IMR-90 (cell line): ENCODE results near the gene CEL. TPM values are rescaled to one million over a fixed set of nuclear protein-coding genes. Genes with fewer than 3 reads are reported as not detected.

ENCODE experiments used
- ATAC-seq: fragments of 200-7000 bp; cut with Tn5 transposase; 2 replicates; pipeline ENCODE4 v1.9.1; 2020; ENCODE audit warnings: low read depth, mild to moderate bottlenecking, moderate library complexity
- BruUV-seq: library from RNA; stranded (reverse); fragments of 400-500 nt; replicated peaks from 2 replicates; lab custom pipeline; 2021; lab: Mats Ljungman, UMichigan
- CTCF ChIA-PET: fragments of 300-600 bp; formaldehyde crosslinking; extraction: SDS; loops from one replicate; lab custom pipeline; 2021; ENCODE audit warnings: antibody characterized with exemption; lab: Yijun Ruan, JAX
- POLR2A ChIA-PET: fragments of 300-600 bp; sonication (Branson Sonifier 250); formaldehyde crosslinking; loops from one replicate; lab custom pipeline; 2022; ENCODE audit warnings: antibody characterized with exemption; ENCODE audit not compliant: unreplicated experiment; lab: Charles Lee
- DNase-seq: peaks from one replicate; pipeline ENCODE4 v3.0.0; 2013
- H2AFZ ChIP-seq: replicated peaks from 2 replicates; pipeline ENCODE3; 2013; ENCODE audit warnings: low read length, mild to moderate bottlenecking; ENCODE audit not compliant: poor library complexity
- H2AK5ac ChIP-seq: 2 replicates; pipeline ENCODE4 v1.6.1; 2013; ENCODE audit warnings: low read depth, low read length, inconsistent platforms
- H2AK9ac ChIP-seq: replicated peaks from 2 replicates; pipeline ENCODE3; 2013; ENCODE audit warnings: mild to moderate bottlenecking, low read depth, low read length, moderate library complexity; ENCODE audit not compliant: poor library complexity
- H2BK120ac ChIP-seq: 2 replicates; pipeline ENCODE4 v1.6.1; 2013; ENCODE audit warnings: low read depth, low read length, inconsistent platforms
- H2BK15ac ChIP-seq: 3 replicates; pipeline ENCODE4 v1.6.1; 2013; ENCODE audit warnings: low read depth, low read length, inconsistent platforms
- H2BK20ac ChIP-seq: 2 replicates; pipeline ENCODE4 v1.6.1; 2013; ENCODE audit warnings: low read depth, mild to moderate bottlenecking, inconsistent platforms, low read length, moderate library complexity
- H2BK5ac ChIP-seq: 2 replicates; pipeline ENCODE4 v1.6.1; 2013; ENCODE audit warnings: mild to moderate bottlenecking, low read depth, low read length, inconsistent platforms; ENCODE audit not compliant: poor library complexity, severe bottlenecking
- H3K14ac ChIP-seq: replicated peaks from 2 replicates; pipeline ENCODE4 v1.6.1; 2013; ENCODE audit warnings: low read depth, low read length, inconsistent platforms
- H3K18ac ChIP-seq: 2 replicates; pipeline ENCODE4 v1.6.1; 2013; ENCODE audit warnings: low read depth, low read length, control low read depth
- H3K23ac ChIP-seq: 2 replicates; pipeline ENCODE4 v1.6.1; 2013; ENCODE audit warnings: low read depth, low read length, inconsistent platforms
- H3K27ac ChIP-seq: 2 replicates; pipeline ENCODE4 v1.5.1; 2013; ENCODE audit warnings: mild to moderate bottlenecking, control low read depth, low read length; ENCODE audit not compliant: insufficient read depth
- H3K27me3 ChIP-seq: 2 replicates; pipeline ENCODE4 v1.6.1; 2013; ENCODE audit warnings: low read length; ENCODE audit not compliant: control insufficient read depth, insufficient read depth
- H3K36me3 ChIP-seq: 2 replicates; pipeline ENCODE4 v1.6.1; 2013; ENCODE audit warnings: low read length, mixed read lengths; ENCODE audit not compliant: control insufficient read depth, insufficient read depth
- H3K4ac ChIP-seq: 2 replicates; pipeline ENCODE4 v1.6.1; 2013; ENCODE audit warnings: low read depth, low read length, inconsistent platforms
- H3K4me1 ChIP-seq: 2 replicates; pipeline ENCODE4 v1.6.1; 2013; ENCODE audit warnings: low read length, mixed read lengths; ENCODE audit not compliant: control insufficient read depth, insufficient read depth
- H3K4me2 ChIP-seq: 2 replicates; pipeline ENCODE4 v1.6.1; 2013; ENCODE audit warnings: low read depth, mild to moderate bottlenecking, control low read depth, low read length, moderate library complexity
- H3K4me3 ChIP-seq: 2 replicates; pipeline ENCODE4 v1.5.1; 2013; ENCODE audit warnings: low read depth, mild to moderate bottlenecking, control low read depth, low read length, moderate library complexity; ENCODE audit not compliant: insufficient read depth
- H3K56ac ChIP-seq: 2 replicates; pipeline ENCODE4 v1.6.1; 2013; ENCODE audit warnings: low read length, inconsistent platforms; ENCODE audit not compliant: insufficient read depth; ENCODE audit errors: extremely low read depth
- H3K79me1 ChIP-seq, 2 experiments: 2 replicates each; pipeline ENCODE4 v1.6.1; 2013; ENCODE audit warnings: low read length in 2 of 2, inconsistent platforms in 1 of 2, low read depth in 1 of 2
- H3K9ac ChIP-seq: 2 replicates; pipeline ENCODE4 v1.6.1; 2013; ENCODE audit warnings: low read depth, low read length, control low read depth
- H3K9me1 ChIP-seq: 2 replicates; pipeline ENCODE4 v1.6.1; 2013; ENCODE audit warnings: low read length, inconsistent platforms; ENCODE audit not compliant: insufficient read depth
- H3K9me3 ChIP-seq: 2 replicates; pipeline ENCODE4 v1.6.1; 2013; ENCODE audit warnings: low read length; ENCODE audit not compliant: control insufficient read depth, insufficient read depth
- H4K20me1 ChIP-seq: 2 replicates; pipeline ENCODE4 v1.6.1; 2013; ENCODE audit warnings: low read length, inconsistent platforms; ENCODE audit not compliant: insufficient read depth
- H4K5ac ChIP-seq: 2 replicates; pipeline ENCODE4 v1.6.1; 2013; ENCODE audit warnings: mild to moderate bottlenecking, low read depth, low read length, control low read depth
- H4K8ac ChIP-seq, 2 experiments: 2 replicates each; pipeline ENCODE4 v1.6.1; 2013; ENCODE audit warnings: low read depth in 2 of 2, low read length in 2 of 2, control low read depth in 1 of 2, inconsistent platforms in 1 of 2
- H4K91ac ChIP-seq: 2 replicates; pipeline ENCODE4 v1.6.1; 2013; ENCODE audit warnings: low read depth, low read length, inconsistent platforms; ENCODE audit not compliant: insufficient read depth
- BHLHE40 ChIP-seq: fragments of 150-350 bp; IDR thresholded peaks from 2 replicates; pipeline ENCODE4 v1.6.1; 2016; ENCODE audit warnings: mild to moderate bottlenecking, low read depth, low read length
- CEBPB ChIP-seq: IDR thresholded peaks from 2 replicates; pipeline ENCODE4 v1.6.1; 2012; ENCODE audit warnings: low read depth, low read length, improper control_type of control experiment
- CHD1 ChIP-seq: IDR thresholded peaks from 2 replicates; pipeline ENCODE4 v1.6.1; 2012; ENCODE audit warnings: low read depth, low read length, improper control_type of control experiment
- FOS ChIP-seq: fragments of 150-350 bp; IDR thresholded peaks from 2 replicates; pipeline ENCODE4 v1.6.1; 2016; ENCODE audit warnings: low read depth, low read length
- MAFK ChIP-seq: IDR thresholded peaks from 2 replicates; pipeline ENCODE4 v1.6.1; 2012; ENCODE audit warnings: low read depth, low read length, improper control_type of control experiment
- MAZ ChIP-seq: IDR thresholded peaks from 2 replicates; pipeline ENCODE4 v1.6.1; 2012; ENCODE audit warnings: low read depth, mild to moderate bottlenecking, low read length, improper control_type of control experiment, moderate library complexity, borderline replicate concordance
- MXI1 ChIP-seq: IDR thresholded peaks from 2 replicates; pipeline ENCODE4 v1.6.1; 2012; ENCODE audit warnings: low read depth, mild to moderate bottlenecking, low read length, moderate library complexity, borderline replicate concordance
- NFE2L2 ChIP-seq: fragments of 150-350 bp; IDR thresholded peaks from 2 replicates; pipeline ENCODE4 v1.6.1; 2016; ENCODE audit warnings: low read depth, mild to moderate bottlenecking, low read length
- POLR2A ChIP-seq: IDR thresholded peaks from 2 replicates; pipeline ENCODE4 v1.6.1; 2012; ENCODE audit warnings: mild to moderate bottlenecking, low read depth, low read length
- RAD21 ChIP-seq: IDR thresholded peaks from 2 replicates; pipeline ENCODE4 v1.6.1; 2012; ENCODE audit warnings: low read length, improper control_type of control experiment
- RCOR1 ChIP-seq: IDR thresholded peaks from 2 replicates; pipeline ENCODE4 v1.6.1; 2012; ENCODE audit warnings: mild to moderate bottlenecking, low read length, improper control_type of control experiment; ENCODE audit not compliant: insufficient replicate concordance
- RFX5 ChIP-seq: IDR thresholded peaks from 2 replicates; pipeline ENCODE4 v1.8.0; 2012; ENCODE audit warnings: low read depth, mild to moderate bottlenecking, low read length, moderate library complexity
- SMC3 ChIP-seq: fragments of 150-350 bp; IDR thresholded peaks from 2 replicates; pipeline ENCODE4 v1.6.1; 2016; ENCODE audit warnings: low read depth, mild to moderate bottlenecking, antibody characterized with exemption, low read length, moderate library complexity
- WGBS, 2 experiments: methylation state at CpG; one replicate each; pipeline versions ENCODE4 v1.1.5 to v1.1.7; 2013; ENCODE audit warnings: missing lambda C conversion rate in 2 of 2; ENCODE audit not compliant: insufficient read length in 1 of 2; ENCODE audit errors: extremely low coverage in 2 of 2; 5-methylcytosine and 5-hydroxymethylcytosine counted together
- dilution Hi-C: fragments of 300-500 bp; cut with HindIII; formaldehyde crosslinking; loops from one replicate; pipeline ENCODE4 v1.14.3; 2018; ENCODE audit warnings: low sequenced_read_pairs; ENCODE audit not compliant: unreplicated experiment
- in situ Hi-C: fragments of 300-500 bp; cut with MboI; formaldehyde crosslinking; loops from 3 replicates; pipeline ENCODE4 v1.14.3; 2019; ENCODE audit warnings: low sequenced_read_pairs, inconsistent platforms, mixed read lengths
- intact Hi-C: fragments of 100-400 bp; cut with micrococcal nuclease; formaldehyde crosslinking; loops from 2 replicates; pipeline ENCODE4 v1.10.0; 2022
- polyA plus RNA-seq, 3 experiments: library from polyadenylated mRNA; depleted of rRNA; stranded (reverse); fragments of >200 nt; gene quantifications; 2 replicates each; pipeline ENCODE4 v1.2.3, GENCODE V29; 2012; ENCODE audit warnings: low replicate concordance in 1 of 3
- total RNA-seq: library from RNA; depleted of rRNA; stranded (reverse); fragments of >200 nt; gene quantifications from 2 replicates; pipeline ENCODE4 v1.2.3, GENCODE V29; 2012
- TF ChIP-seq, protein P1 (sequence below): fragments of 150-350 bp; IDR thresholded peaks from 2 replicates; pipeline ENCODE4 v1.6.1; 2016; ENCODE audit warnings: low read depth, mild to moderate bottlenecking, low read length, moderate library complexity, borderline replicate concordance
- TF ChIP-seq, protein P2 (sequence below): fragments of 150-350 bp; IDR thresholded peaks from 2 replicates; pipeline ENCODE4 v1.6.1; 2017; ENCODE audit warnings: mild to moderate bottlenecking, antibody characterized with exemption, low read length, low read depth
- TF ChIP-seq, protein P3 (sequence below): conservative IDR thresholded peaks from 2 replicates; pipeline ENCODE4 v1.5.1; 2012; ENCODE audit warnings: mild to moderate bottlenecking, low read depth, low read length, improper control_type of control experiment

CEL gene
- total and polyA plus RNA-seq, 2 of the 4 experiments (the other 2 are of a cell fraction) = under 0.01 to 0.75 TPM

DNA sequence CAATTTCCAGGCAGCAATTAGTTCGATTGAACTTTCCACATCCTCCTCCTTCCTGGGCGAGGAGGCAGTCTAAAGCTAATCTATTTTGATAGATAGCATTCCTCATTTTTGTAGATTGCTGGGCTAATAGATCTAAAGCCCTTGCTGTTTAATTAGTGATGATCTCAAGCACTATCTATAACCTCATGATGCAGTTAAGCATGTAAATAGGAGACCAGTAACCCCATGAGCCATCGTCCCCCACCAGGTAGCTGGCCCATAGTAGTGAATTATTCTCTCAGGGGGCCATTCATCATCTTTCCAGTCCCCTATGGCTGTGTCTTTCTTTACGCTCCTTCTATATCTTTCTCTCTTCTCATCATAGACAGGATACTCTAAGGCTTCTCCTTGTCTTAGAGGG, 14.9 kb downstream of the CEL start:
- H2BK20ac ChIP-seq = no peak overlapping the region
- H3K4me1 ChIP-seq = peaks cover 7% of the 10 kb centered on the region
- no peaks in the 10 kb centered on the region for H3K9me3 ChIP-seq
- no peaks in the 10 kb centered on the region for H3K9me1 ChIP-seq
- dilution Hi-C loops (no loop called here), in situ Hi-C loops (no loop called here), intact Hi-C loops (no loop called here)
- no peak overlapping the region for H3K14ac ChIP-seq
- peaks cover 24% of the 10 kb centered on the region for H3K27me3 ChIP-seq
- no peak overlapping the region for H3K23ac ChIP-seq
- H2AFZ ChIP-seq = no peak overlapping the region
- no peak overlapping the region for H2AK9ac ChIP-seq
- H2BK120ac ChIP-seq = no peak overlapping the region
- no peak overlapping the region for H2BK5ac ChIP-seq
- H3K4me2 ChIP-seq = no peak overlapping the region
- BruUV-seq = no TSS peak
- no peak overlapping the region for H4K91ac ChIP-seq
- H2AK5ac ChIP-seq = no peak overlapping the region
- no peaks in the 10 kb centered on the region; the same call in 1 of the 2 replicates for H3K36me3 ChIP-seq
- no peak overlapping the region for H2BK15ac ChIP-seq
- WGBS, 2 experiments = no CpG with 5 or more reads among the region's 4 CpGs
- H4K5ac ChIP-seq = no peak overlapping the region
- H3K4ac ChIP-seq = no peak overlapping the region
- CTCF ChIA-PET = interaction anchor here (0.8 kb wide), 1 partner anchor 19 kb away, joined by 3 read pairs; no protein-coding TSS in a partner anchor
- no peak for TF ChIP-seq BHLHE40
- TF ChIP-seq, protein P1, sequence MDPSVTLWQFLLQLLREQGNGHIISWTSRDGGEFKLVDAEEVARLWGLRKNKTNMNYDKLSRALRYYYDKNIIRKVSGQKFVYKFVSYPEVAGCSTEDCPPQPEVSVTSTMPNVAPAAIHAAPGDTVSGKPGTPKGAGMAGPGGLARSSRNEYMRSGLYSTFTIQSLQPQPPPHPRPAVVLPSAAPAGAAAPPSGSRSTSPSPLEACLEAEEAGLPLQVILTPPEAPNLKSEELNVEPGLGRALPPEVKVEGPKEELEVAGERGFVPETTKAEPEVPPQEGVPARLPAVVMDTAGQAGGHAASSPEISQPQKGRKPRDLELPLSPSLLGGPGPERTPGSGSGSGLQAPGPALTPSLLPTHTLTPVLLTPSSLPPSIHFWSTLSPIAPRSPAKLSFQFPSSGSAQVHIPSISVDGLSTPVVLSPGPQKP = no peak
- TF ChIP-seq, protein P2, sequence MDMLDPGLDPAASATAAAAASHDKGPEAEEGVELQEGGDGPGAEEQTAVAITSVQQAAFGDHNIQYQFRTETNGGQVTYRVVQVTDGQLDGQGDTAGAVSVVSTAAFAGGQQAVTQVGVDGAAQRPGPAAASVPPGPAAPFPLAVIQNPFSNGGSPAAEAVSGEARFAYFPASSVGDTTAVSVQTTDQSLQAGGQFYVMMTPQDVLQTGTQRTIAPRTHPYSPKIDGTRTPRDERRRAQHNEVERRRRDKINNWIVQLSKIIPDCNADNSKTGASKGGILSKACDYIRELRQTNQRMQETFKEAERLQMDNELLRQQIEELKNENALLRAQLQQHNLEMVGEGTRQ = no peak
- no peak for TF ChIP-seq POLR2A
- TF ChIP-seq CHD1 = no peak
- TF ChIP-seq MAZ = no peak
- TF ChIP-seq RCOR1 = no peak
- TF ChIP-seq FOS = no peak
- TF ChIP-seq MAFK = no peak
- no peak for TF ChIP-seq MXI1
- TF ChIP-seq, protein P3, sequence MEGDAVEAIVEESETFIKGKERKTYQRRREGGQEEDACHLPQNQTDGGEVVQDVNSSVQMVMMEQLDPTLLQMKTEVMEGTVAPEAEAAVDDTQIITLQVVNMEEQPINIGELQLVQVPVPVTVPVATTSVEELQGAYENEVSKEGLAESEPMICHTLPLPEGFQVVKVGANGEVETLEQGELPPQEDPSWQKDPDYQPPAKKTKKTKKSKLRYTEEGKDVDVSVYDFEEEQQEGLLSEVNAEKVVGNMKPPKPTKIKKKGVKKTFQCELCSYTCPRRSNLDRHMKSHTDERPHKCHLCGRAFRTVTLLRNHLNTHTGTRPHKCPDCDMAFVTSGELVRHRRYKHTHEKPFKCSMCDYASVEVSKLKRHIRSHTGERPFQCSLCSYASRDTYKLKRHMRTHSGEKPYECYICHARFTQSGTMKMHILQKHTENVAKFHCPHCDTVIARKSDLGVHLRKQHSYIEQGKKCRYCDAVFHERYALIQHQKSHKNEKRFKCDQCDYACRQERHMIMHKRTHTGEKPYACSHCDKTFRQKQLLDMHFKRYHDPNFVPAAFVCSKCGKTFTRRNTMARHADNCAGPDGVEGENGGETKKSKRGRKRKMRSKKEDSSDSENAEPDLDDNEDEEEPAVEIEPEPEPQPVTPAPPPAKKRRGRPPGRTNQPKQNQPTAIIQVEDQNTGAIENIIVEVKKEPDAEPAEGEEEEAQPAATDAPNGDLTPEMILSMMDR = no peak
- TF ChIP-seq CEBPB = no peak
- TF ChIP-seq RAD21 = no peak
- TF ChIP-seq SMC3 = no peak
- no peak for TF ChIP-seq RFX5
- TF ChIP-seq NFE2L2 = no peak
- H3K56ac ChIP-seq = no peak overlapping the region
- no peak overlapping the region for H4K8ac ChIP-seq
- DNase-seq = no peak
- H3K79me1 ChIP-seq = no peaks in the 10 kb centered on the region
- no peak overlapping the region for H3K27ac ChIP-seq
- POLR2A ChIA-PET = interaction anchor here (1.2 kb wide), 1 partner anchor 46 kb away, joined by 4 read pairs; the partner anchor contains the start of gene GTF3C5
- no peak overlapping the region for H3K9ac ChIP-seq
- H3K18ac ChIP-seq = no peak overlapping the region
- peaks cover 11% of the 10 kb centered on the region; the same call in 1 of the 2 replicates for H4K20me1 ChIP-seq
- no peak for ATAC-seq
- H3K4me3 ChIP-seq = no peak overlapping the region
